Pancreas (tissue), 10 donors: Measurements from ENCODE around the gene RAB19. TPM values are rescaled to one million over a fixed set of nuclear protein-coding genes. Genes with fewer than 3 reads are reported as not detected.

Experiments
- ATAC-seq, 4 donors: fragments of 200-7000 bp; cut with Tn5 transposase; one replicate each; pipeline versions ENCODE4 v1.8.0 to v1.9.1; 2020; ENCODE audit warnings: mild to moderate bottlenecking in 4 of 4, moderate library complexity in 4 of 4
- DNase-seq, 6 donors: peaks; one replicate each; pipeline ENCODE4 v3.0.0-alpha.2; 2020
- FAIRE-seq: peaks from 2 replicates; lab custom pipeline; 2012; peaks lifted over from hg19 to GRCh38; lab: Jason Lieb, UNC
- H3K27ac ChIP-seq, 4 donors: fragments of 200-600 bp; sonication (generic); 1 replicate in 3 of 4; 2 replicates in 1 of 4; pipeline versions ENCODE4 v1.5.0 to v1.8.0; 2020
- H3K27me3 ChIP-seq, 4 donors: fragments of 200-600 bp; one replicate each; pipeline ENCODE4 v1.8.0; 2021
- H3K36me3 ChIP-seq, 3 donors: fragments of 200-600 bp; sonication (generic) in 1 of 3; one replicate each; pipeline versions ENCODE4 v1.5.0 to v1.8.0; 2020 to 2021
- H3K4me1 ChIP-seq, 3 donors: fragments of 200-600 bp; one replicate each; pipeline ENCODE4 v1.8.0; 2021
- H3K4me3 ChIP-seq, 4 donors: fragments of 200-600 bp; sonication (generic) in 2 of 4; one replicate each; pipeline versions ENCODE4 v1.5.0 to v1.8.0; 2020 to 2021
- H3K9me3 ChIP-seq, 4 donors: fragments of 200-600 bp; one replicate each; pipeline ENCODE4 v1.8.0; 2021
- WGBS, 2 donors: extraction: QIAGEN DNeasy Blood & Tissue Kit; methylation state at CpG; one replicate each; pipeline ENCODE4 v1.1.7; 2013; 5-methylcytosine and 5-hydroxymethylcytosine counted together
- intact Hi-C, 3 donors: fragments of 100-400 bp; cut with DNase I; formaldehyde crosslinking; loops; one replicate each; pipeline versions ENCODE4 v1.11.1 to v1.14.2; 2022
- polyA plus RNA-seq, 2 donors: library from polyadenylated mRNA; stranded (reverse); fragments of 200-250 nt; gene quantifications; one replicate each; pipeline ENCODE4 v1.2.3, GENCODE V29; 2013
- total RNA-seq, 6 donors: library from RNA; stranded (reverse); fragmentation: NEBNext Ultra II Directional in 4 of 6; extraction: Animal tissue kit (Norgen Biotek cat#: 25700) in 4 of 6; gene quantifications; one replicate each; pipeline versions ENCODE4 v1.2.1 to v1.2.4, GENCODE V29; 2021 to 2023
- TF ChIP-seq, protein P1 (sequence below), 4 donors: fragments of 200-600 bp; sonication (generic) in 3 of 4; IDR thresholded peaks; one replicate each; pipeline versions ENCODE4 v1.5.0 to v1.8.0; 2021; ENCODE audit warnings: antibody characterized with exemption in 4 of 4
- donor health status: healthy with polysubstance abuse.
- donor health status: DM: no; HTN: no; CAD: no; lungs with moderate emphysema.
- donor health status: DM: no; HTN: no; CAD: no.
- donor health status: control.
- donor health status: control.
- donor health status: Bipolar disorder and iron deficiency.
- donor health status: DM: yes; HTN: yes; CAD: no.
- donor health status: DM: no; HTN: no; CAD: no.
- donor health status: DM: no; HTN: no; CAD: no.
- donor health status: DM: yes; HTN: yes; CAD: no.

Gene RAB19
- total and polyA plus RNA-seq, 8 donors: 1.5 to 10.7 (median 6.1) TPM

DNA sequence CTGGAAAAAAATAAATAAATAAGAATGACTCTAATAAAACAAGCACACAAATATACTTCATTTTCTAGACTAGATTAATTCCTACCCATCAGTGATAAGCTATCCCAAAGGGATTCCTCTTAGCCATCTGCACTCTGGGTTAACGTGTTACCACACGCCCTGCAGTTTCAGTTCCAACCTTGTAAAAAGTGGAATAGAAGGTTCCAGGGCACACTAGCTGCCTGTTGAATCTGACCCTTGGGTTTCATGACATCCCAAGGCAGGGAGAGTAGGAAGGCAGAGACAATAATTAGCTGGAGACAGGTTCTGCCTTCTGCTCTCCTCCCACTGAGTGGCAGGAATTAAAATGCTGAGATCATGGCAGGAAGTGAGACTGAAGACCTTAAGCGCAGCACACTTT lies 39.0 kb upstream of the RAB19 start:
- ATAC-seq (no peak), DNase-seq (no peak), FAIRE-seq (no peak)
- intact Hi-C loops: no loop called here
- H3K9me3 ChIP-seq: no peaks in the 10 kb centered on the region
- TF ChIP-seq, protein P1, sequence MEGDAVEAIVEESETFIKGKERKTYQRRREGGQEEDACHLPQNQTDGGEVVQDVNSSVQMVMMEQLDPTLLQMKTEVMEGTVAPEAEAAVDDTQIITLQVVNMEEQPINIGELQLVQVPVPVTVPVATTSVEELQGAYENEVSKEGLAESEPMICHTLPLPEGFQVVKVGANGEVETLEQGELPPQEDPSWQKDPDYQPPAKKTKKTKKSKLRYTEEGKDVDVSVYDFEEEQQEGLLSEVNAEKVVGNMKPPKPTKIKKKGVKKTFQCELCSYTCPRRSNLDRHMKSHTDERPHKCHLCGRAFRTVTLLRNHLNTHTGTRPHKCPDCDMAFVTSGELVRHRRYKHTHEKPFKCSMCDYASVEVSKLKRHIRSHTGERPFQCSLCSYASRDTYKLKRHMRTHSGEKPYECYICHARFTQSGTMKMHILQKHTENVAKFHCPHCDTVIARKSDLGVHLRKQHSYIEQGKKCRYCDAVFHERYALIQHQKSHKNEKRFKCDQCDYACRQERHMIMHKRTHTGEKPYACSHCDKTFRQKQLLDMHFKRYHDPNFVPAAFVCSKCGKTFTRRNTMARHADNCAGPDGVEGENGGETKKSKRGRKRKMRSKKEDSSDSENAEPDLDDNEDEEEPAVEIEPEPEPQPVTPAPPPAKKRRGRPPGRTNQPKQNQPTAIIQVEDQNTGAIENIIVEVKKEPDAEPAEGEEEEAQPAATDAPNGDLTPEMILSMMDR (IDR thresholded peaks at IDR 0.05): no peak
- H3K4me1 ChIP-seq: no peaks in the 10 kb centered on the region
- H3K27me3 ChIP-seq: no peaks in the 10 kb centered on the region
- H3K4me3 ChIP-seq: no peak overlapping the region
- WGBS, 2 donors: 90 to 94% methylated on average over 3 of the region's 3 CpGs
- no peaks in the 10 kb centered on the region for H3K36me3 ChIP-seq
- H3K27ac ChIP-seq: no peak overlapping the region

DNA sequence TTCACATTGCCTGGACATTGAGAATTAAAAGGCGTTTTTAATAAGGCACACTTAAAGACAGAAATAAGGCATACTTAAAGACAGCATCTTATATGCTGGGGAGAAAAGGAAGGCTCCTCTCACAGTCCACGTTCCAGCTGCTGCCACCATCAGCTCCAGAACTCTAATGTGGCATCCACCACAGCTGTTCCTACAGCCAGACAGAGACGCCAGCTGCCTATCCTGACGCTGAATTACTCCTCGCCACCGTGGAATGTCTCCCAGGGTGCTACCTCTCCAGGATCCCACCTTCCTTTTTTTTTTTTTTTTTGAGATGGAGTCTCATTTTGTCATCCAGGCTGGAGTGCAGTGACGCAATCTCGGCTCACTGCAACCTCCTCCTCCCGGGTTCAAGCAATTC lies 36.3 kb upstream of the RAB19 start:
- no peak for FAIRE-seq
- 89 to 97% methylated on average over 9 of the region's 9 CpGs for WGBS, 2 donors
- no peaks in the 10 kb centered on the region for H3K36me3 ChIP-seq
- ATAC-seq: no peak
- H3K9me3 ChIP-seq: no peaks in the 10 kb centered on the region
- intact Hi-C loops: no loop called here
- no peak for DNase-seq
- no peak overlapping the region for H3K4me3 ChIP-seq
- TF ChIP-seq, protein P1 (IDR thresholded peaks at IDR 0.05): no peak
- H3K27me3 ChIP-seq: no peaks in the 10 kb centered on the region
- H3K27ac ChIP-seq: no peak overlapping the region
- no peaks in the 10 kb centered on the region for H3K4me1 ChIP-seq

DNA sequence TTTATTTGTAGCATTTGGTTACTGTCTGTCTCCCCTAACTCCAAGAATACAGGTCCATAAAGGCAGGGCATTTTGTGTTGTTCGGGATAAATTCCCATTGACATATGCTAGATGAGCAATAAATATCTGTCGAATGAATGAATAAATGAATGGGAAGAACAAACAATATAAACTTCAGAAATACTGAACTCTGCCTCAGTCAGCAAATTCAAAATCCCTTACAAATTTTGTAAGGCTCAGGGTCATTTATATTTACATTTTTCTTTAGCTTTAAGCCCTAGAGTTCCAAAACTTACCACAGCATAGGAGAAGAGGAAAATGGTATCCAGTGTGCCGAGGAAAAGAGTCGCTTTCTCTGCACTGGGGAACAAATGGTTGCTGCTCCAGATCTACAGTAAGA lies 34.6 kb upstream of the RAB19 start:
- WGBS, 2 donors: 92 to 93% methylated on average over 4 of the region's 4 CpGs
- no peaks in the 10 kb centered on the region for H3K36me3 ChIP-seq
- DNase-seq: no peak

DNA sequence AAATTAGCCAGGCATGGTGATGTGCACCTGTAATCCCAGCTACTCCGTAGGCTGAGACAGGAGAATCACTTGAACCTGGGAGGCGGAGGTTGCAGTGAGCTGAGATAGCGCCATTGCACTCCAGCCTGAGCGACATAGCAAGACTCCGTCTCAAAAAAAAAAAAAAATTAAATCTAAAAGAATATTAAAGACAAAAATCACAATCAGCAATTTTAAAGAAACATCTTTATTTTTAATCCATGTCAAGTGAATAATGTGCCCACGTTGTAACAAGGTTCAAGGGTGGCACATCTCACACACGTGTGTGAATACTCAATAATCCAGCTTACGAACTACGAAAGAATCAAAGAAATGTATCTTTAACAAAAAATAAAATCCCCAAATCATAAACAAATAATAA lies 28.5 kb upstream of the RAB19 start:
- Histone ChIP-seq H3K4me1 (no peaks in the 10 kb centered on the region), H3K27me3 (no peaks in the 10 kb centered on the region), H3K9me3 (no peaks in the 10 kb centered on the region), H3K27ac (no peak overlapping the region), H3K36me3 (peaks cover 0 to 22% (median 2%) of the 10 kb centered on the region in 3 donors), H3K4me3 (no peak overlapping the region)
- intact Hi-C loops: no loop called here
- ATAC-seq: no peak
- FAIRE-seq: no peak
- WGBS, 2 donors: 98% methylated on average over 9 of the region's 9 CpGs
- TF ChIP-seq, protein P1 (IDR thresholded peaks at IDR 0.05): no peak
- no peak for DNase-seq

More for the DNA sequence above, 34.6 kb upstream of the RAB19 start:
- no peak overlapping the region for H3K4me3 ChIP-seq
- no peaks in the 10 kb centered on the region for H3K27me3 ChIP-seq
- H3K4me1 ChIP-seq: no peaks in the 10 kb centered on the region
- H3K27ac ChIP-seq: no peak overlapping the region
- H3K9me3 ChIP-seq: no peaks in the 10 kb centered on the region
- no peak for ATAC-seq
- TF ChIP-seq, protein P1 (IDR thresholded peaks at IDR 0.05): no peak
- intact Hi-C loops: no loop called here
- FAIRE-seq: no peak

DNA sequence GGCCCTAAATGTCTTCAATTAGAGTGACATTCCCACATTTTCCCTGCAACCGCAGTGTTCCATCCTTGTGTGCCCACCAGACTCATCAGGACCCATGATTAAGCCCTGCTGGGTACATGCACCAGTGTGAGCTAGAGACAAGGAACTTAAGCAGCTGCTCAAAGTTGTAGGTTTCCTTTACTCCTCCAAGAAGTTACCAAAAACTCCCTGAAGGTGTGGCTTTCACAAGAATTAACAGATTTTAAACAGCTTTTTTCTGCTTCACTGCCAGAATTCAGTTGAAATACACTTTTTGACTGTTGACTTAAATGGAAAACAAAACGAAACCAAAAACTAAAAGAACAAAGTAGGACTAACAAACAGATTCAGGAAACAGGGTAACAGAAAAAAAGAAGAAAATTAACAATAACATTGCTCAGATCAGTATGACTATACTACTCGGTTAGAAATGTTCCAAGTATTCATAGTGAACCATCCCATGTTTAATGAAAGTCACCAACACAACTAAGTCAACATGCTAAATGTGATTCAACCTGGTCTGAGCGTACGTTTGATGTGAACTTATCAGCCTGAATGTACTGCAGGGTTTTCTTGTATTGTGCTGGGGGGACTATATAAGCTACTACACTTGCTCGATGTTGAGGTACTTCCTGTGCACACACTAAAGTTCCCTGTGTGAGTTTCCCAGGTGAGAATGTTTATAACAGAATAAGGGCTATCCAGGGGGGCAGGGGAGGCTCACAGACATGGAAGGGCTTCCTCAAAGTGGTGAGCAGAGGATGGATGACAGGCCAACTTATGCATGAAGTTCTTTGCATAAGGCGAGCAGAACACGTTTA lies 27.7 kb upstream of the RAB19 start:
- H3K27ac ChIP-seq: no peak overlapping the region
- 80 to 81% methylated on average over 8 of the region's 8 CpGs for WGBS, 2 donors

More for the DNA sequence above, 27.7 kb upstream of the RAB19 start:
- Histone ChIP-seq H3K27me3 (no peaks in the 10 kb centered on the region), H3K36me3 (peaks cover 0 to 23% (median 2%) of the 10 kb centered on the region in 3 donors), H3K9me3 (no peaks in the 10 kb centered on the region), H3K4me3 (no peak overlapping the region), H3K4me1 (no peaks in the 10 kb centered on the region)
- ATAC-seq (no peak), DNase-seq (no peak), FAIRE-seq (no peak)
- TF ChIP-seq, protein P1 (IDR thresholded peaks at IDR 0.05): no peak
- intact Hi-C loops: no loop called here
